ENCODE data around the gene PTPRG.

Gene PTPRG

GRCh38 chr3:62237286-62237948, 676.0 kb downstream of the PTPRG start:
- no peak for DNase-seq (ENCODE audit: low spot score)

GRCh38 chr3:62238003-62238402, 676.6 kb downstream of the PTPRG start:
- DNase-seq (ENCODE audit: low spot score), result no peak

- DNase-seq (ENCODE audit: low spot score), result no peak
Observed at GRCh38 chr3:62238431-62238830, 677.1 kb downstream of the PTPRG start.

- no peak for DNase-seq (ENCODE audit: low spot score)
Observed at GRCh38 chr3:62241279-62241678, 679.9 kb downstream of the PTPRG start.

GRCh38 chr3:62242831-62243509, 681.6 kb downstream of the PTPRG start:
- DNase-seq (ENCODE audit: low spot score), result no peak

GRCh38 chr3:62246094-62246493, 684.7 kb downstream of the PTPRG start:
- DNase-seq (ENCODE audit: low spot score), result no peak

- no peak for DNase-seq (ENCODE audit: low spot score)
Observed at GRCh38 chr3:62246985-62247384, 685.6 kb downstream of the PTPRG start.

GRCh38 chr3:62248734-62249483, 687.5 kb downstream of the PTPRG start:
- no peak for DNase-seq (ENCODE audit: low spot score)

GRCh38 chr3:62249484-62249776, 688.1 kb downstream of the PTPRG start:
- DNase-seq (ENCODE audit: low spot score), result no peak

GRCh38 chr3:62249855-62250543, 688.6 kb downstream of the PTPRG start:
- no peak for DNase-seq (ENCODE audit: low spot score)

- peak; percentile 9 for DNase-seq (ENCODE audit: low spot score)
Observed at GRCh38 chr3:62252438-62253157, 691.2 kb downstream of the PTPRG start.

GRCh38 chr3:62253971-62254370, 692.6 kb downstream of the PTPRG start:
- DNase-seq (ENCODE audit: low spot score), result no peak

GRCh38 chr3:62255758-62256157, 694.4 kb downstream of the PTPRG start:
- no peak for DNase-seq (ENCODE audit: low spot score)

GRCh38 chr3:62259924-62260323, 698.6 kb downstream of the PTPRG start:
- no peak for DNase-seq (ENCODE audit: low spot score)

- no peak for DNase-seq (ENCODE audit: low spot score)
Observed at GRCh38 chr3:62260655-62261054, 699.3 kb downstream of the PTPRG start.

- DNase-seq (ENCODE audit: low spot score), result no peak
Observed at GRCh38 chr3:62261121-62261520, 699.8 kb downstream of the PTPRG start.

- no peak for DNase-seq (ENCODE audit: low spot score)
Observed at GRCh38 chr3:62261736-62262135, 700.4 kb downstream of the PTPRG start.

- DNase-seq (ENCODE audit: low spot score), result no peak
Observed at GRCh38 chr3:62265528-62265927, 704.2 kb downstream of the PTPRG start.

- no peak for DNase-seq (ENCODE audit: low spot score)
Observed at GRCh38 chr3:62266668-62267283, 705.4 kb downstream of the PTPRG start.

- no peak for DNase-seq (ENCODE audit: low spot score)
Observed at GRCh38 chr3:62276658-62277180, 715.3 kb downstream of the PTPRG start.

- DNase-seq (ENCODE audit: low spot score), result no peak
Observed at GRCh38 chr3:62277450-62277849, 716.1 kb downstream of the PTPRG start.

Measured in SW480 (cell line).